ENCODE results near the gene C10orf90.

DNA sequence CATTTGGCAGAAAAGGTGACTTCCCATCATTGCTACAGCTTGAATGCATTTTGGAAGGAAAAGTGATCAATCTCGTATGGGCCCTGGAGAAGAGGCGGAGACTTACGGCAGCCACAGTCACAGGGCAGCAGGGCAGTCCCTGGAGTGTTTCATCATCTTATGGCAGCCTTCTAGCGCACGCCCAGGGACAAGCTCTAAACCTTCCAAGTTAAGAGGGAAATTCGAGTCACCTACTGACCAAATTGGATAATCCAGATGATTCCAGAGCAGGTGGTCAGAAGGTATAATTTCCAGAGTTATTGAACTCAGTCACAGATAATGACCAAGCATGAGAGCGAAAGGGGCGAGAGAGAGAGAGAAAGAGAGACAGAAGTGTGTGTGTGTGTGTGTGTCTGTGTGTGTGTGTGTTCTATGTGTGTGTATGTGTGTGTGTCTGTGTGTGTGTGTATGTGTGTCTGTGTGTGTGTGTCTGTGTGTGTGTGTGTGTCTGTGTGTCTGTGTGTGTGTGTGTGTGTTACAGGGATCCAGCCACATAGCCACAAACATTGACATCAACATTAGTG lies 158.5 kb downstream of the C10orf90 start:
- TF ChIP-seq, protein P1, sequence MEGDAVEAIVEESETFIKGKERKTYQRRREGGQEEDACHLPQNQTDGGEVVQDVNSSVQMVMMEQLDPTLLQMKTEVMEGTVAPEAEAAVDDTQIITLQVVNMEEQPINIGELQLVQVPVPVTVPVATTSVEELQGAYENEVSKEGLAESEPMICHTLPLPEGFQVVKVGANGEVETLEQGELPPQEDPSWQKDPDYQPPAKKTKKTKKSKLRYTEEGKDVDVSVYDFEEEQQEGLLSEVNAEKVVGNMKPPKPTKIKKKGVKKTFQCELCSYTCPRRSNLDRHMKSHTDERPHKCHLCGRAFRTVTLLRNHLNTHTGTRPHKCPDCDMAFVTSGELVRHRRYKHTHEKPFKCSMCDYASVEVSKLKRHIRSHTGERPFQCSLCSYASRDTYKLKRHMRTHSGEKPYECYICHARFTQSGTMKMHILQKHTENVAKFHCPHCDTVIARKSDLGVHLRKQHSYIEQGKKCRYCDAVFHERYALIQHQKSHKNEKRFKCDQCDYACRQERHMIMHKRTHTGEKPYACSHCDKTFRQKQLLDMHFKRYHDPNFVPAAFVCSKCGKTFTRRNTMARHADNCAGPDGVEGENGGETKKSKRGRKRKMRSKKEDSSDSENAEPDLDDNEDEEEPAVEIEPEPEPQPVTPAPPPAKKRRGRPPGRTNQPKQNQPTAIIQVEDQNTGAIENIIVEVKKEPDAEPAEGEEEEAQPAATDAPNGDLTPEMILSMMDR (conservative IDR thresholded peaks at IDR 0.05; ENCODE audit: low read length): no peak
- no peak for TF ChIP-seq EZH2phosphoT487 (IDR thresholded peaks at IDR 0.05; ENCODE audit: borderline replicate concordance)
